Stimulated activated CD8-positive, alpha-beta memory T cell treated with anti-CD3 and anti-CD28 coated beads, Interleukin-7, amount 100 ng/mL, for 1 hour (primary cell): ENCODE measurements around the gene TGFB2.

Experiments
- DNase-seq, 2 donors: peaks; one replicate each; pipeline ENCODE4 v3.0.0-alpha.2; 2020; ENCODE audit warnings: low read depth in 2 of 2

The TGFB2 gene

GRCh38 chr1:218488986-218489385, 143.8 kb downstream of the TGFB2 start:
- DNase-seq, result no peak

GRCh38 chr1:218490406-218490922, 145.3 kb downstream of the TGFB2 start:
- no peak for DNase-seq

- DNase-seq, result no peak
Observed at GRCh38 chr1:218492874-218493273, 147.7 kb downstream of the TGFB2 start.

GRCh38 chr1:218493986-218494385, 148.8 kb downstream of the TGFB2 start:
- no peak for DNase-seq
